Activated CD8-positive, alpha-beta T cell treated with anti-CD3 and anti-CD28 coated beads, Interleukin-2, amount 10 ng/mL, durations not matched to agents 7 days and 5 days (primary cell): Measurements from ENCODE around the gene ARF1. TPM values are rescaled to one million over a fixed set of nuclear protein-coding genes. Genes with fewer than 3 reads are reported as not detected.
A peak's percentile ranks its signal among the peaks of the same experiment; 100 is the strongest.

Experiments used
- ATAC-seq: fragments of 150-1000 bp; cut with Tn5 transposase; one replicate; pipeline ENCODE4 v1.10.0; 2021; ENCODE audit warnings: moderate library complexity
- CTCF ChIA-PET: fragments of 350-600 bp; sonication (Branson Sonifier 250); formaldehyde crosslinking; loops from one replicate; lab custom pipeline; 2021; ENCODE audit warnings: antibody characterized with exemption; lab: Charles Lee
- POLR2A ChIA-PET: fragments of 350-600 bp; sonication (Branson Sonifier 250); formaldehyde crosslinking; loops from one replicate; lab custom pipeline; 2021; ENCODE audit warnings: antibody characterized with exemption; lab: Charles Lee
- DNase-seq: peaks from one replicate; pipeline ENCODE4 v3.0.0-alpha.2; 2020
- H3K27ac Mint-ChIP-seq: one replicate; pipeline ENCODE4 v1.8.0; 2021; ENCODE audit warnings: mild to moderate bottlenecking, mixed read lengths
- H3K27me3 Mint-ChIP-seq: one replicate; pipeline ENCODE4 v1.8.0; 2021; ENCODE audit warnings: low read depth, mixed read lengths
- H3K36me3 Mint-ChIP-seq: one replicate; pipeline ENCODE4 v1.8.0; 2021; ENCODE audit warnings: low read depth, mixed read lengths
- H3K4me1 Mint-ChIP-seq: one replicate; pipeline ENCODE4 v1.8.0; 2021; ENCODE audit warnings: low read depth, mixed read lengths
- H3K4me3 Mint-ChIP-seq: one replicate; pipeline ENCODE4 v1.8.0; 2021; ENCODE audit warnings: mild to moderate bottlenecking, mixed read lengths
- H3K9me3 Mint-ChIP-seq: one replicate; pipeline ENCODE4 v1.8.0; 2022; ENCODE audit warnings: mixed read lengths; ENCODE audit not compliant: insufficient read depth
- total RNA-seq, 2 experiments: library from RNA; stranded (reverse); gene quantifications; one replicate each; pipeline ENCODE4 v1.2.3, GENCODE V29; 2021

Gene ARF1
- total RNA-seq, 2 experiments from 2014 or later, result 313 to 322 TPM

- DNase-seq (no peak), ATAC-seq (no peak)
- POLR2A ChIA-PET, result interaction anchor here (2.6 kb wide), 1 partner anchor 11 kb away, joined by 15 read pairs; the partner anchor contains the start of gene ARF1
- H3K9me3 Mint-ChIP-seq, result peaks cover 22% of the 10 kb centered on the region
- no peak overlapping the region for H3K4me3 Mint-ChIP-seq
- CTCF ChIA-PET, result no interaction called here
- peaks cover 45% of the 10 kb centered on the region for H3K4me1 Mint-ChIP-seq
- no peak overlapping the region for H3K27ac Mint-ChIP-seq
- peaks cover 91% of the 10 kb centered on the region for H3K36me3 Mint-ChIP-seq
- H3K27me3 Mint-ChIP-seq, result no peaks in the 10 kb centered on the region
These were observed 10.8 kb downstream of the ARF1 start for GRCh38 chr1:228093050-228093906.

DNA sequence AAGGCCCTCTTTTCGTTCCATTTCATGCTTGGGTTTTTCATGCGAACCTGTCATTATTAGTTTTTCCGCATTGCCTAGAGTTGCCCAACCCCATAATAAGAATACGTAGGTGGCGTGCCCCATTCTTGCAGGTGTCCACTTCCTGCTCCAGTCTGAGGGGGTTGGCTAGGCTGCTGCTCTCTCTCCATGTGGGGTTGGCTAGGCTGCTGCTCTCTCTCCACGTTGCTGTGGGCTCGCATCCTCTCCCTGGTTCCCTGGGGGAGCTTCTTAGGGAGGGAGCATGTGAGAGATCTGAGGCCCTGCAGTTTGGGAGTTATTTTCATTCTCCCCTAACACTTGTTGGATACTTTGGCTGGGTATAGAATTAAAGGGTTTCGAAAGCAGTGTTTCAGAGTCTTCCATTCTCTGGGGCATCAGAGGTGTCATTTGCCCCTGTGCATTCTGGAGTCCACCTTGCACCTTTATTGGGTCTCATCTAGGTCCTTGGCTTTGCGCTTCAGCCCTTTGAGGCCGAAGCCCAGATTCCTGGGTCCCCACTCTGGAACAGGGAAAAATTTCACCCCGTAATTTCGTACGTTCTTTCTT lies 12.0 kb downstream of the ARF1 start:
- CTCF ChIA-PET, result interaction anchor here (1.1 kb wide), 1 partner anchor 74 kb away, joined by 3 read pairs; no protein-coding TSS in a partner anchor
- DNase-seq, result no peak
- no peak overlapping the region for H3K27ac Mint-ChIP-seq

DNA sequence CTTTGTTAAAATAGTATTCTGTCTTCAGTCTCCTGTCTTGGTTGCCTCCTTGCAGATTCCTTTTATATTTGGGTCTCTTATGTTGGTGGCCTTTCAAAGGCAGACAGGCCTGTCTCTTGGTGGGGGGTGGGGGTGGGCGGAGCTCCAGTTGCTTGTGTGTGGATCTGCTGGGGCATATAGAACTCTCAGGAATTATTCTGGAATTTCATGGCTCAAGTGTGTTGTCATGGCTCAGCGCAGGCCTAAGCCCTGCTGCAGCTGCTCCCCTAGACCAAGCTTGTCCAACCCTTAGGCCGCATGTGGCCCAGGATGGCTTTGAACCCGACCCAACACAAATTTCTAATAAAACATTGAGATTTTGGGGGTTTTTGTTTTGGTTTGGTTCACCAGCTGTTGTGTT lies 12.7 kb downstream of the ARF1 start:
- no peaks in the 10 kb centered on the region for H3K27me3 Mint-ChIP-seq
- peaks cover 26% of the 10 kb centered on the region for H3K4me1 Mint-ChIP-seq
- ATAC-seq, result no peak
- H3K27ac Mint-ChIP-seq, result no peak overlapping the region
- no peak for DNase-seq
- POLR2A ChIA-PET, result interaction anchor here (1.2 kb wide), 1 partner anchor 8 kb away, joined by 3 read pairs; no protein-coding TSS in a partner anchor
- H3K36me3 Mint-ChIP-seq, result peaks cover 90% of the 10 kb centered on the region
- peaks cover 22% of the 10 kb centered on the region for H3K9me3 Mint-ChIP-seq
- CTCF ChIA-PET, result interaction anchor here (1.1 kb wide), 1 partner anchor 73 kb away, joined by 3 read pairs; no protein-coding TSS in a partner anchor
- no peak overlapping the region for H3K4me3 Mint-ChIP-seq

More for the DNA sequence above, 12.0 kb downstream of the ARF1 start:
- Mint-ChIP-seq H3K4me3 (no peak overlapping the region), H3K36me3 (peaks cover 89% of the 10 kb centered on the region), H3K9me3 (peaks cover 22% of the 10 kb centered on the region), H3K27me3 (no peaks in the 10 kb centered on the region), H3K4me1 (peaks cover 33% of the 10 kb centered on the region)
- POLR2A ChIA-PET, result interaction anchor here (1.2 kb wide), 1 partner anchor 8 kb away, joined by 3 read pairs; no protein-coding TSS in a partner anchor
- no peak for ATAC-seq

- ChIA-PET CTCF (interaction anchor here (1.1 kb wide), 1 partner anchor 72 kb away, joined by 3 read pairs; no protein-coding TSS in a partner anchor), POLR2A (no interaction called here)
- DNase-seq (no peak), ATAC-seq (no peak)
- H3K36me3 Mint-ChIP-seq, result peaks cover 87% of the 10 kb centered on the region
- H3K9me3 Mint-ChIP-seq, result peaks cover 22% of the 10 kb centered on the region
- H3K4me3 Mint-ChIP-seq, result no peak overlapping the region
- H3K27ac Mint-ChIP-seq, result no peak overlapping the region
- no peaks in the 10 kb centered on the region for H3K27me3 Mint-ChIP-seq
- peaks cover 20% of the 10 kb centered on the region for H3K4me1 Mint-ChIP-seq
These were observed 13.4 kb downstream of the ARF1 start for GRCh38 chr1:228095938-228096337.

DNA sequence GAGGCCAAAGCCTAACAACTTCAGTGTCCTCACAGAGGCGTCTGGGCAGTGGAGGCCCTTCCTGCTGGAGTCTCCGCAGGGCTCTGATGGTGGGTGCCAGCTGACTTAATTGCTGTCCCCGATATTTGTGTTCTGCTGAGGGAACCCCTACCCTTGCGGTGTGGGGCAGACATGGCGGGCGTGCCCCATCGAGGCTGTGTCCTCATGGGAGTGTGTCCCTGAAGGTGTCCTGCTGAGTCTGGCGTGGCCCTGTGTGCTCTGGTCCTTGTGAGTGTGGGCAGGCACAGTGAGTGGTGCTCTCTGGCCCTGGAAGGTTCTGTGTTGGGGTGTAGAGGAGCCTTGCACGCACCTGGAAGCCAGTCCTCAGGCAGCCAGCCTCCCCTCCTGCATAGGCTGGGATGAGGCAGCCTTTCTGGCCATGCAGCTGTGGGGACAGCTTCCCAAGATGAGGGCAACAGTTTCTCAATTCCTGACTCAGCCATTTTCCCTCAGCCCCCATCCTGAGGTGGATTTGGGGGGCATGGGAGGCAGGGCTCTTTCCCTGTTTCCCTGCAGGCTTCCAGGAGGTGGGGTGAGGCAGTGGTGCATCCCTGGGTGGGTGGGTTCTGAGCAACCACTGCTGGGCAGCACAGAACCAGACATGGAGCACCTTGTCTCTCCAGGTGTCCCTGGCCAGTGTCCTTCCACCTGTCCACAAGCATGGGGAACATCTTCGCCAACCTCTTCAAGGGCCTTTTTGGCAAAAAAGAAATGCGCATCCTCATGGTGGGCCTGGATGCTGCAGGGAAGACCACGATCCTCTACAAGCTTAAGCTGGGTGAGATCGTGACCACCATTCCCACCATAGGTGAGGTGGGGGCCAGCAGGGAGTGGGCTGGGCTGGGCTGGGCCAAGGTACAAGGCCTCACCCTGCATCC lies 14.2 kb downstream of the ARF1 start:
- Mint-ChIP-seq H3K9me3 (peaks cover 21% of the 10 kb centered on the region), H3K4me3 (no peak overlapping the region), H3K4me1 (peaks cover 19% of the 10 kb centered on the region), H3K27me3 (no peaks in the 10 kb centered on the region), H3K36me3 (peaks cover 86% of the 10 kb centered on the region), H3K27ac (no peak overlapping the region)
- ChIA-PET CTCF (no interaction called here), POLR2A (interaction anchor here (0.6 kb wide), 1 partner anchor 13 kb away, joined by 3 read pairs; no protein-coding TSS in a partner anchor)
- ATAC-seq (no peak), DNase-seq (no peak)

DNA sequence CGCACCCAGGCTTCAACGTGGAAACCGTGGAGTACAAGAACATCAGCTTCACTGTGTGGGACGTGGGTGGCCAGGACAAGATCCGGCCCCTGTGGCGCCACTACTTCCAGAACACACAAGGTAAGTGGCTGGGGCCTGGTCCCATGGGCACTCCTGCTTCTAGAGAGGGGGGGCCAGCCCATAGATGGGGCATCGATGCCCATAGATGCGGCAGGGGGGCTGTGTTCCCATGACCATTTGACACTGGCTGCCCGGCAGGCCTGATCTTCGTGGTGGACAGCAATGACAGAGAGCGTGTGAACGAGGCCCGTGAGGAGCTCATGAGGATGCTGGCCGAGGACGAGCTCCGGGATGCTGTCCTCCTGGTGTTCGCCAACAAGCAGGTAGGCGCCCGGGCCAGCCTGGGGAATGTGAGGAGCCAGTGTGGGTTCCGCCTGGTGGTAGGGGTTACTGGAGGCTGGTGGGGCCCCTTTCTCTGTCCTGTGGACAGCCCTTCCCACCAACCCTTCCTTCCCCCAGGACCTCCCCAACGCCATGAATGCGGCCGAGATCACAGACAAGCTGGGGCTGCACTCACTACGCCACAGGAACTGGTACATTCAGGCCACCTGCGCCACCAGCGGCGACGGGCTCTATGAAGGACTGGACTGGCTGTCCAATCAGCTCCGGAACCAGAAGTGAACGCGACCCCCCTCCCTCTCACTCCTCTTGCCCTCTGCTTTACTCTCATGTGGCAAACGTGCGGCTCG lies 15.0 kb downstream of the ARF1 start:
- no peaks in the 10 kb centered on the region for H3K27me3 Mint-ChIP-seq
- no peak for ATAC-seq
- H3K4me3 Mint-ChIP-seq, result no peak overlapping the region
- no peak for DNase-seq
- POLR2A ChIA-PET, result interaction anchor here (0.6 to 0.7 kb wide), 2 partner anchors 14 to 15 kb away, joined by 3 to 4 read pairs; partner anchors contain the start of gene ARF1
- CTCF ChIA-PET, result no interaction called here
- peaks cover 13% of the 10 kb centered on the region for H3K4me1 Mint-ChIP-seq
- H3K27ac Mint-ChIP-seq, result no peak overlapping the region
- peaks cover 16% of the 10 kb centered on the region for H3K9me3 Mint-ChIP-seq
- peaks cover 77% of the 10 kb centered on the region for H3K36me3 Mint-ChIP-seq

- Mint-ChIP-seq H3K4me3 (no peak overlapping the region), H3K27me3 (no peaks in the 10 kb centered on the region), H3K36me3 (peaks cover 68% of the 10 kb centered on the region), H3K4me1 (peaks cover 14% of the 10 kb centered on the region), H3K27ac (no peak overlapping the region), H3K9me3 (peaks cover 13% of the 10 kb centered on the region)
- ATAC-seq (no peak), DNase-seq (no peak)
- POLR2A ChIA-PET, result interaction anchor here (0.9 kb wide), 1 partner anchor 16 kb away, joined by 3 read pairs; no protein-coding TSS in a partner anchor
- CTCF ChIA-PET, result no interaction called here
These were observed 15.9 kb downstream of the ARF1 start for GRCh38 chr1:228098323-228098931.

DNA sequence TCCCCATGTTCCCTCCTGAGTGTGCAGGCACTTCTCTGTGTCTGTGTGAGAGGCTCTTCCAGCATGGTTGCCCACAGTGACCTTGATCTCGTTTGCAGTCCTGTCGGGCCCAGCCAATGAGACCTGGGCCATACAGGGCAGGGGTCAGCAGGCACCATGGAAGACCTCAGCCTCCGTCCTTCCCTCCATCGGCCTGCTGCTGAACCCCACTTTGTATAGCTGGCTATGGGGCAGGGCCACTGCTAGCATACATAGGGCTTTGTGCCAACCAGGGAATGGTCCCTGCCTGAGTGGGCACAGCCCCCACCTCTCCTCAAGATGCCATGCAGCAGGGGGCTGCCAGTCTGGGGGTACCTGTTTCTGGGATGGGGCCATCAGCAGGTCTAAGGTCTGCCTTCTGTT lies 16.8 kb downstream of the ARF1 start:
- H3K4me3 Mint-ChIP-seq, result no peak overlapping the region
- DNase-seq, result no peak
- no peak for ATAC-seq
- no peak overlapping the region for H3K27ac Mint-ChIP-seq
- peaks cover 62% of the 10 kb centered on the region for H3K36me3 Mint-ChIP-seq
- H3K4me1 Mint-ChIP-seq, result peaks cover 23% of the 10 kb centered on the region
- H3K27me3 Mint-ChIP-seq, result no peaks in the 10 kb centered on the region
- CTCF ChIA-PET, result no interaction called here
- POLR2A ChIA-PET, result interaction anchor here (1.4 to 3.3 kb wide), 2 partner anchors 16 to 58 kb away, joined by 3 to 25 read pairs; partner anchors contain the start of gene ARF1
- peaks cover 9% of the 10 kb centered on the region for H3K9me3 Mint-ChIP-seq

DNA sequence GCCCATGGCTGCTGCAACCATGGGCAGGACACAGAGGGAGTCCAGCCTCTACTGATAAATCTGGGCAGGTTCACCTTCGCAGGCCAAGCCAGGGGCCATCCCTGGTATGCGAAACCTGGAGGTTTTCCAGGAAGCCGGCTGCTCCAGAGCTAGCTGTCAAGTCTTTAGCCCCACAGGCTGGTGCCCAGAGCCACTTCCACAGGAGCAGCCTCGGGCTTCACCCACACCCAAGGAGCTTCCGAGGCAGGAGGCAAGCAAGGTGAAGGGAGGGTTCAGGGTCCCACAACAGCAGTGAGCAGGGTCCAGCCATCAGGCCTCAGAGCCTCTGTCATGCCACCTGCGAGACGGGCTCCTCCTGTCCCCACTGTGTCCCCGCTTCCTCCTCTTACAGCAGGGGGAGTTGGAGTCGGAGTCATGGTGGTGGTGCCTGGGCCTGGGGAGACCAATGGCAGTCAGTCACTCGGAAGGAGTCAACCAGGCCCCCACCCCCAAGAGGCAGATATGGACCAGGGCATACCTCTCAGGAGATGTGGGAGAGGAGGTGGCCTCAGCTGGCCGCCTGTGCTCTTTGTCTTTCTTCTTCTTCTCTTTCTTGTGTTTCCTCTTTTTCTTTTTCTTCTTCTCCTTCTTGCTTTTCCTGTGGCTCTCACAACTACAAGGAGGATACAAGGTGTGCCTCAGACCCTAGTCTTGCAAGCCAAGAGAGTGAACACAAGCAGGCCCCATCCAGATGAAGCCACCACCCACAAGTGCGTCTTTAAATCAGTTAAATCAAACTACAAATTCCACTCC lies 18.5 kb downstream of the ARF1 start:
- Mint-ChIP-seq H3K36me3 (peaks cover 48% of the 10 kb centered on the region), H3K4me3 (peak overlapping the region; percentile 64), H3K4me1 (peaks cover 28% of the 10 kb centered on the region), H3K27ac (peak overlapping the region; percentile 88), H3K9me3 (no peaks in the 10 kb centered on the region), H3K27me3 (no peaks in the 10 kb centered on the region)
- ChIA-PET CTCF (interaction anchor here (0.9 to 1.1 kb wide), 2 partner anchors 17 to 19 kb away, joined by 3 to 4 read pairs; no protein-coding TSS in a partner anchor), POLR2A (interaction anchor here (3.3 kb wide), 1 partner anchor 18 kb away, joined by 25 read pairs; the partner anchor contains the start of gene ARF1)
- no peak for ATAC-seq
- DNase-seq, result no peak
